Measurements from ENCODE around the gene KCNJ13.
A peak's percentile ranks its signal among the peaks of the same experiment; 100 is the strongest.
"Not testable (repeated sequence)": the region's sequence is repeated elsewhere in the genome, so short reads cannot be mapped to it uniquely, and the experiment has no call there.

The KCNJ13 gene

DNA sequence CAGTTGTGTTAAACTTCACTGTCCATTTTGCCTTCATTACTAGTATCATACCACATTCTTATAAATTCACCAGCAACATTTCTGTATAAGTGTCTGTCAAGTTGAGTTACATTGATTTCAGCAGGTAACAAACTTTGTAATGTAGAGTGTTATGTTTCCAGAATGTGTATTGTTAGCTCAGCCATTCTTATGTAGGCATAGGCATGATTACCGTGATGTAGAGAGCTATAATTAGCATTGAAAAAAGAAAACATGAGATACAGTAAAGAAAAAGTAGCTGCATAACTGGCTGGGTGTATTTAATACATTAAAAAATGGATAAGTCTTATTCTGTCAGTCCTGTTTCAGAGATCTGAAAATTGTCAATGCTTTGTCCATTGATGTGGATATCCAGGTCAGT, 8.5 kb downstream of the KCNJ13 start:
- DNase-seq (ENCODE audit: low read depth): no peak

DNA sequence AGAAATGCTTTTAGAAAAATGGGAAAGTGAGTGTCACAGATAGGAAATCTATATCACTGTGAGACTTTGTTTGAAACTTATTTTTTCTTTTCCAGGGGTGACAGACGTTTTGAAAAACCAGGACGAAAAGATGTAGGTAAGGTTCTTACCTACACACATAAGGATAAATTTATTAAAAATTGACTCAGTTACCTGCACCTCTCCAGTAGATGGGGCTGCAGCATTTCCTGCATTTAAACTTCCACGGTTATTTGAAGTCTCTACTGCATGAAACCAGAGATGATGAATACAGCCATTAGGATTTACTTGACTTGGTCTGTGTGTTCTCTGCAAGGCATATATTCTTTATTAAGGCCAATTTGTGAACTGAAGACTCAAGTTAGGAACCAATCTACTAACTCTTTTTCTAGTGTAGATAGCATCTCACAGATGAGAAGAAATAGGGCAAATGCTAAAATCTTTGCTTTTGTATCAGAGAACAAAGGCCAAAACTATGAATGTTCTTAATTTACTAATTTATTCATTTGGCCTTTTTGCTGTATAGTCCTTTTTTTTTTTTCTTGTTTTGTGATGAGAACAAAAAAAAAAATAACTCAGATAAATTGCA, 15.0 kb downstream of the KCNJ13 start:
- peak; percentile 14 for DNase-seq (ENCODE audit: low read depth)

DNA sequence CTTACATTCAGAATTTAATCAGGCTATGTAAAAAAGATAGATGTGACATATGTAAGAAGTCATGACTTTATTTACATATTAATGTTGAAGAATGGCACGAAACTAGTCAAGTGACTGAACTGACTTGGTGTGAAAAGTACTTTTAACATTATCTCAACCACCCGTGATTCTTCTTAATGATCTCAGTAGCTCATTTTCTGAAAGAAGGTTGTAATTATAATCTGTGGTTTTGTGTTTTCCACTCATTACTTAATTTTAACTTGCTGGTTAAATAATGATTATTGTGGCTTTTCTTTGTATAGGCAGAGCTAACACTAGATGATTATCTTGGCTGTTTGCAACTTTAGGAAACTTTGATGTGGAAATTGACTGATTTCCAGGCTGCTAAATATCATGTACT, 18.5 kb downstream of the KCNJ13 start:
- DNase-seq (ENCODE audit: low read depth): no peak

DNA sequence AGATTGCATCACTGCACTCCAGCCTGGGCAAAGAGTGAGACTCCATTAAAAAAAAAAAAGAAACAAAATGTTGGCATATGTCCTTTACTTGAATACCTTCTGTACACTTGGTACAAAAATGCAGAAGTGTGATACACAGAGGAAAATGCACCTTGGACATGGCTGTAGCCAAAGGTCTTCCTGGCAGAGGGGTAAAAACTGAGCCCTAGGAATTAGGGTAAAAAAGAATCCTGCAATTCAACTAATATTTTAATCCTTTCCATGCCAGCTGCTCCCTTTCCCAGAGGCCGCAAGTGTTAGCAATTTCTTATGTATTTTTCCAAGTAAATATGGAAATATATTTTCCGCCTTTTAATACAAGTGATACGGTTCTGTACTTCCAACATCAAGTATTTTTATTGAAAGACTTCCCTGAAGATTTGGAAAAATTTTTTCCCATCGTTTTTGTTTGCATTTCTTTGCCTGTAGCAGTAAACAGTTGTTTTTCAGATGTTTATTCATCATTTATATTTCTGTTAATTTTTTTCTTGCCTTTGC, 26.2 kb downstream of the KCNJ13 start:
- no peak for DNase-seq (ENCODE audit: low read depth)

DNA sequence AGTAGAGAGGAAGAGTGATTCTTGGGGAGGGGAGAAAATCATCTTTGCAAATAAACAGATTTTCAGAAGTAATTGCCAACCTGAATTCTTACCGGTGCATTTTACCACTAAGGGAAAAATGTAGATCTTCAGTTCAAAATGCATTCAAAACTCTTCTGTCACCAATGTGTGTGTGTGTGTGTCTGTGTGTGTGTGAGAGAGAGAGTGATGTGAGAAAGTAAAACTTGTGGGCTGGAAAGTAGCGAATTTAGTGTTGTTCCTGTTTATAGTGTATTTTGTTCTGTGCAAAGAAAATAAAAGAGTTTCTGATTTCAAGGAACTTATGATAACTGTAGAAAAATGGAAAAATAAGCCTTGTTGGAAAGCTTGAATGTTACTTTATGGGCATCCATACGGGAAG, 27.0 kb downstream of the KCNJ13 start:
- DNase-seq (ENCODE audit: low read depth): no peak

DNA sequence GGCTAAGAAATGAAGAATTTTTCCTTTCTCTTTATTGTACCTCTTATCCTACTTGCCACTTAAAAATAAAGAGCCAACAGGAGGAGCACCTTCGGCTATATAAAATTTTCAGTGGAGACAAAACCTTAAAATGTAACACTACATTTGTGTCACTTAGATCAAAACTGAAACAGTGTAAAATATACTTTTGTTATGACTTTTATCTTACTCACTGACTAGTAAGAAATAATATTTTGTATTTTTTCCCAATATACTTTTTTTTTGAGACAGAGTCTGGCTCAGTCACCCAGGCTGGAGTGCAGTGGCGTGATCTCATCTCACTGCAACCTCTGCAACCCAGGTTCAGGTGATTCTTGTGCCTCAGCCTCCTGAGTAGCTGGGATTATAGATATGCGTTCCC, 28.3 kb downstream of the KCNJ13 start:
- DNase-seq (ENCODE audit: low read depth): no peak

DNA sequence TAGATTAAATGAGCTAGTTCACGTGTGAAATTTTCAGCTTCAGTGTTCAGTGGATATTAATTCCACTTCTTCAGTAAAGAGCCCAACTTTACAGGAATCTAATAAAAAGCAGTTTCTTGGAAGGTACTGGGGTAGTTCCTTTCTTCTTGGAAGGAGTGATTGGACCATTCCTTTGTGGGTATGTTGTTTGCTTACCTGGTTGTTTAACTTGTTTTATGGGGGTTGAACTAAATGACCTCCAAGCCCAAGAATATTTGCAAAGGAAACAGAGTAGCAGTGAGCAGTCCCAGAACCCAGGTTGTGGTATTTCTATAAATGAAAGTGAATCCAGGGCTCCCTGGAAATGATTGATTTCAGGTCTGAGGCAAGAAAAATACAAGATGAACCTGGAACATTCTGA, 31.4 kb downstream of the KCNJ13 start:
- no peak for DNase-seq (ENCODE audit: low read depth)

DNA sequence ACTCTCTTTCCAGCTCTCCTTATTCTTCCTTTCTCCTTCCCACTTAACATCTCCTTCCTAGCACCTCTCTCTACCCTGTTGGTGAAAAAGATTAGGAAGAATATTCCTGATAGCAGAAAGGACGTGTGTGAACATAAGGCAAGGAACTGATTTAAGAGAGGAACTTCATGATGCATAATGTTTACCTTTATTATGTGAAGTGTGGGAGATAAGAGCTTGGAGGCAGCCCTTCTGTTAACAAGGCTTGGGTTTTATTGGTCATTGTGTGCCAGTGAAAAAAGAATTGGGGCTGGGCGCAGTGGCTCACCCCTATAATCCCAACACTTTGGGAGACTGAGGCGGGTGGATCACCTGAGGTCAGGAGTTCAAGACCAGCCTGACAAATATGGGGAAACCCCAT, 34.4 kb downstream of the KCNJ13 start:
- DNase-seq (ENCODE audit: low read depth): no peak

DNA sequence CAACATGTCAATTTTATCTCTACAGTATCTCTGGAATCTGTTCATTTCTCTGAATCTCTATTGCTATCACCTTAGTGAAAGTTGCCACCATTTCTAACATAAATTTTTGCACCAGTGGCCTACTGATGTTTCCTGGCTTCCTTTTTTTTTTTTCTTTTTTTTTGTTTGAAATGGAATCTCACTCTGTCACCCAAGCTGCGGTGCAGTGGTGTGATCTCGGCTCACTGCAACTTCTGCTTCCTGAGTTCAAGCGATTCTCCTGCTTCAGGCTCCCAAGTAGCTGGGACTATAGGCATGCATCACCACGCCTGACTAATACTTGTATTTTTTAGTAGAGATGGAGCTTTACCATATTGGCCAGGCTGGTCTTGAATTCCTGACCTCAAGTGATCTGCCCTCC, 35.1 kb downstream of the KCNJ13 start:
- no peak for DNase-seq (ENCODE audit: low read depth)

DNA sequence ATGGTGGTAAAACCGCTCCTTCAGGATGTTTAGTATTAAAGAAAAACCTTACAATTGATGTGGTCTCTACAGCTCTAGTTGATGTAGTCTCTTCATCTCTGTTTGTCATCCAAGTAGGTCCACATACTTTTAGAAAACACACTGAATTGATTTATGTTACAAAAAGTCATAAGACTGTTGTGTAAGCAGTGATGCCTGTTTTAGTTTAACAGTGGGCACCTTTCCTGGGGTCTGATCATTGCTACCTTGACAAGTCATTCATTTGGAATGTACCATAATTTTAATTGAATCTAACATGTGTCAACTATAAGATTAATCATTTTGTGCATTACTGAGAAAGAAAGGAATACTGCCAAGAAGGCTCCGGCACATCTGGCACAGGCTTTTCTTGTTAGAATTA, 44.9 kb downstream of the KCNJ13 start:
- no peak for DNase-seq (ENCODE audit: low read depth)

DNA sequence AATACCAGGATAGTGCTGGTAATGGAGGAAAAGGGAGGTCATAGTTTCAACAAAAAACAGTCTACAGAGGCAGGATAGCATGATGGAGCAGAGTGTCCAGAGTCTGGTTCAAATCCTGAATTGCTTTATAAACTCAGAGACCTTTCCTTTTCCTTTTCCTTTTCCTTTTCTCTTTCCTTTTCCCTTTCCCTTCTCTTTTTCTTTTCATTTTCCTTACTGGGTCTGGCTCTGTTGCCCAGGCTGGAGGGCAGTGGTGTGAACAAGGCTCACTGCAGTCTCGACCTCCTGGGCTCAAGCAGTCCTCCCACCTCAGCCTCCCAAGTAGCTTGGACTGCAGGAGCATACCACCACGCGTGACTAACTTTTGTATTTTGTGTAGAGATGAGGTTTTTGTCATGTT, 47.6 kb downstream of the KCNJ13 start:
- DNase-seq (ENCODE audit: low read depth): no peak

DNA sequence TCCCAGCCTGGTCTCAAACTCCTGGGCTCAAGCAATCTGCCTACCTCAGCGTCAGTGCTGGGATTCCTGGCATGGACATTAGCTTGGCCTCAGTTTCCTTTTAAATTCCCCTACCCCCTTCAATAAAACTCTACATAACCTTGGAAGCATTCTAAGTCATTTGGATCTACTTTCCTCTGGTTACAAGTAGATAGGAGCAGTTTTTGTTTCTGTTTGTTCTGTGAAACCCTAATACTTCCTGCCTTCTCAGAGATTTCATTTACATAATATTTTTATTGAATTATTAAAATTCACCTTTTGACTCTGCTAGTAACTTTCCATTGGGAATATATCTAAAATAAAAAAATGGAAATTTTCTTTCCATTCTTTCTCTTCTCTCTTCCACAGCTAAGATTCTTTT, 53.3 kb downstream of the KCNJ13 start:
- DNase-seq (ENCODE audit: low read depth): no peak

DNA sequence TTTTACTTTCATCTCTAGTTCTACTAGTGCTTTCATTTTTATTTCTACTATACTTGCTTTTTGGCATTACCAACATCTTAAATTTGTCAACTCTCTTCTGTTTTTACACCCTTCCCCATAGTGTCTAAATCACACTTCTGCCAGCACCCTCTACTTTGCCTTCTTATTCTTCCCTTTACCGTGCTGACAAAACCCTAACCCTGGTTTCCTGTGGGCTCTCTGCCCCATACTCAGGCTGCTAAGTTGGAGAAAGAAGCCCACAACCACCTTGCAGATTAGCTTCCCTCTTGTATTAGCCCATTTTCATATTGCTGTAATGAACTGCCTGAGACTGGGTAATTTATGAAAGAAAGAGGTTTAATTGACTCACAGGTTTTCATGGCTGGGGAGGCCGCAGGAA, 54.5 kb downstream of the KCNJ13 start:
- no peak for DNase-seq (ENCODE audit: low read depth)

DNA sequence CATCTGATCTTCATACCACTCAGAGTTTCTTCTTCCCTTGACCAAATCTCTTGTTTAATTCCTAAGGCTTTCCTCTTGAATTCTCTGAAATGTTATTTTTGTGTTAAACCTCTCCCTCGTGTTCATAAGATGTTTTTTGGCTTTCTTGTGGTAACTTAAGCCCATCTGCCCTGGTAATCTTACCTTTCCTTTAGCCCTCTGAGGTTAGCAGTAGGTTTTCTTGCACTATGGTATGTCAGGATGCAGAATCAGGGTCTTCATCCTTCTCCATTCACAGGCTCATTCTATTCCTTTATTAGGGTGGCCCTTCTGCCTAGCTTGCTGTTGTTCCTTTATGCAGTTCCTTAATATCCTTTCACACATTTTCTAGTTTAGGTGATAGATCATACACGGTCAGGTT, 55.1 kb downstream of the KCNJ13 start:
- no peak for DNase-seq (ENCODE audit: low read depth)

DNA sequence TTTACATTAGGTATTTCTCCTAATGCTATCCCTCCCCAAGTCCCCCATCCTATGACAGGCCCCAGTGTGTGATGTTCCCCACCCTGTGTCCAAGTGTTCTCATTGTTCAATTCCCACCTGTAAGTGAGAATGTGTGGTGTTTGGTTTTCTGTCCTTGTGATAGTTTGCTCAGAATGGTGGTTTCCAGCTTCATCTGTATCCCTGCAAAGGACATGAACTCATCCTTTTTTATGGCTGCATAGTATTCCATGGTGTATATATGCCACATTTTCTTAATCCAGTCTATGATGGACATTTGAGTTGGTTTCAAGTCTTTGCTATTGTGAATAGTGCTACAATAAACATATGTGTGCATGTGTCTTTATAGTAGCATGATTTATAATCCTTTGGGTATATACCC, 56.3 kb downstream of the KCNJ13 start:
- not testable (repeated sequence) for DNase-seq (ENCODE audit: low read depth)

All from stimulated activated CD4-positive, alpha-beta T cell treated with anti-CD3 and anti-CD28 coated beads, Interleukin-2, amount 100 ng/mL, for 4 hours (primary cell).